Measurements from ENCODE around the gene TMEM9. TPM values are rescaled to one million over a fixed set of nuclear protein-coding genes. Genes with fewer than 3 reads are reported as not detected.

TMEM9 gene
- total RNA-seq, 2 experiments from 2014 or later, result 28.5 to 35.9 TPM

GRCh38 chr1:201089596-201089995 is 64.7 kb downstream of the TMEM9 start:
- BruUV-seq (replicated peaks), result no TSS peak
- Histone ChIP-seq H3K4me3 (ENCODE audit: low read depth, low read length, poor library complexity, severe bottlenecking) (no peak overlapping the region), H3K4me1 (ENCODE audit: insufficient read depth, low read length, poor library complexity, severe bottlenecking) (no peaks in the 10 kb centered on the region), H3K79me2 (ENCODE audit: insufficient read depth, low read depth, low read length) (no peaks in the 10 kb centered on the region), H3K4me2 (ENCODE audit: low read length) (no peak overlapping the region), H4K20me1 (ENCODE audit: insufficient read depth, low read length) (no peaks in the 10 kb centered on the region), H3K36me3 (ENCODE audit: insufficient read depth, low read length) (no peaks in the 10 kb centered on the region), H3K27ac (ENCODE audit: low read depth, low read length, poor library complexity, severe bottlenecking) (no peak overlapping the region), H3K9me2 (ENCODE audit: insufficient read depth, low read length) (no peaks in the 10 kb centered on the region), H2AFZ (ENCODE audit: low read length) (no peak overlapping the region), H3K9me3 (ENCODE audit: low read length) (no peaks in the 10 kb centered on the region)
- CTCF ChIA-PET (ENCODE audit: unreplicated experiment), result no interaction called here
- no peak for DNase-seq (ENCODE audit: low spot score)
- POLR2A ChIA-PET, result interaction anchor here (1.2 kb wide), 1 partner anchor 58 kb away, joined by 3 read pairs; no protein-coding TSS in a partner anchor
- TF ChIP-seq CTCF (conservative IDR thresholded peaks at IDR 0.05; ENCODE audit: low read length) (no peak), EZH2phosphoT487 (IDR thresholded peaks at IDR 0.05; ENCODE audit: borderline replicate concordance, low read depth, low read length) (no peak)
- intact Hi-C loops (cut with micrococcal nuclease; ENCODE audit: unreplicated experiment), result loop anchor here (10.0 kb wide), 1 partner anchor 135 kb away; no protein-coding TSS in a partner anchor

- CTCF ChIA-PET (ENCODE audit: unreplicated experiment), result no interaction called here
- H3K4me1 ChIP-seq (ENCODE audit: insufficient read depth, low read length, poor library complexity, severe bottlenecking), result no peaks in the 10 kb centered on the region
- BruUV-seq (replicated peaks), result no TSS peak
- POLR2A ChIA-PET, result interaction anchor here (1.2 kb wide), 1 partner anchor 59 kb away, joined by 3 read pairs; no protein-coding TSS in a partner anchor
- no peak overlapping the region for H3K27ac ChIP-seq (ENCODE audit: low read depth, low read length, poor library complexity, severe bottlenecking)
- no peak for DNase-seq (ENCODE audit: low spot score)
- no peak overlapping the region for H3K4me2 ChIP-seq (ENCODE audit: low read length)
- intact Hi-C loops (cut with micrococcal nuclease; ENCODE audit: unreplicated experiment), result loop anchor here (10.0 kb wide), 1 partner anchor 136 kb away; no protein-coding TSS in a partner anchor
- TF ChIP-seq EZH2phosphoT487 (IDR thresholded peaks at IDR 0.05; ENCODE audit: borderline replicate concordance, low read depth, low read length) (no peak), CTCF (conservative IDR thresholded peaks at IDR 0.05; ENCODE audit: low read length) (no peak)
- H2AFZ ChIP-seq (ENCODE audit: low read length), result no peak overlapping the region
- H3K79me2 ChIP-seq (ENCODE audit: insufficient read depth, low read depth, low read length), result no peaks in the 10 kb centered on the region
- H3K36me3 ChIP-seq (ENCODE audit: insufficient read depth, low read length), result no peaks in the 10 kb centered on the region
- no peaks in the 10 kb centered on the region for H3K9me3 ChIP-seq (ENCODE audit: low read length)
- no peak overlapping the region for H3K4me3 ChIP-seq (ENCODE audit: low read depth, low read length, poor library complexity, severe bottlenecking)
- no peaks in the 10 kb centered on the region for H3K9me2 ChIP-seq (ENCODE audit: insufficient read depth, low read length)
- H4K20me1 ChIP-seq (ENCODE audit: insufficient read depth, low read length), result no peaks in the 10 kb centered on the region
Observed at GRCh38 chr1:201088901-201089525, 65.3 kb downstream of the TMEM9 start.

DNA sequence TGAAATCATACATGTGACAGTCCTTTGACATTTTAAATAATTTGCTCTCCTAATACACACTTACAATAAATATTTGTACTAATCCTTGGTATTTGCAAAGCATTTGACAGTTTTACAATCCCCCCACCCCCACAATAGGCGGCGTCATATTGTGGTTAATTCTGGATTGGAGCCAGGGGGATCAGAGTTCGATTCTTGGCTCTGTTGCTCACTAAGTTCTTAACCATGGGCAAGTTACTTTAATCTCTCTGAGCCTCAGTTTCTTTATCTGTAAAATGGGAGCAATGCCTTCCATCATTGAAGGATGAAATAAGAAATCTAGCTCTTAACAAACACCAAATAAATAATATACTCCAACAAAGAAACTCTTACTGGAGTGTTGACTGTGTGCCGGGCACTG is 65.9 kb downstream of the TMEM9 start:
- Histone ChIP-seq H3K4me2 (ENCODE audit: low read length) (no peak overlapping the region), H4K20me1 (ENCODE audit: insufficient read depth, low read length) (no peaks in the 10 kb centered on the region), H3K79me2 (ENCODE audit: insufficient read depth, low read depth, low read length) (no peaks in the 10 kb centered on the region), H3K9me3 (ENCODE audit: low read length) (no peaks in the 10 kb centered on the region), H2AFZ (ENCODE audit: low read length) (no peak overlapping the region), H3K36me3 (ENCODE audit: insufficient read depth, low read length) (no peaks in the 10 kb centered on the region), H3K4me3 (ENCODE audit: low read depth, low read length, poor library complexity, severe bottlenecking) (no peak overlapping the region), H3K27ac (ENCODE audit: low read depth, low read length, poor library complexity, severe bottlenecking) (no peak overlapping the region), H3K9me2 (ENCODE audit: insufficient read depth, low read length) (no peaks in the 10 kb centered on the region), H3K4me1 (ENCODE audit: insufficient read depth, low read length, poor library complexity, severe bottlenecking) (no peaks in the 10 kb centered on the region)
- intact Hi-C loops (cut with micrococcal nuclease; ENCODE audit: unreplicated experiment), result loop anchor here (10.0 kb wide), 1 partner anchor 136 kb away; no protein-coding TSS in a partner anchor
- POLR2A ChIA-PET, result no interaction called here
- CTCF ChIA-PET (ENCODE audit: unreplicated experiment), result no interaction called here
- DNase-seq (ENCODE audit: low spot score), result no peak
- TF ChIP-seq CTCF (conservative IDR thresholded peaks at IDR 0.05; ENCODE audit: low read length) (no peak), EZH2phosphoT487 (IDR thresholded peaks at IDR 0.05; ENCODE audit: borderline replicate concordance, low read depth, low read length) (no peak)
- no TSS peak for BruUV-seq (replicated peaks)

Measured in OCI-LY7 (cell line).